RWPE2 (cell line): ENCODE data around the gene ST3GAL3.

ENCODE experiments used
- ATAC-seq: fragments of 200-7000 bp; cut with Tn5 transposase; 3 replicates; pipeline ENCODE4 v1.9.1; 2021; ENCODE audit warnings: low read depth
- DNase-seq: peaks from one replicate; pipeline ENCODE4 v3.0.0-alpha.2; 2020; ENCODE audit warnings: low spot score
- H3K27ac ChIP-seq: fragments of 450-650 bp; 2 replicates; pipeline ENCODE4 v1.5.1; 2017; ENCODE audit warnings: mild to moderate bottlenecking; ENCODE audit not compliant: poor library complexity, severe bottlenecking
- H3K27me3 ChIP-seq: fragments of 250-450 bp; sonication (Bioruptor Pico); 2 replicates; pipeline ENCODE4 v1.5.1; 2021; ENCODE audit warnings: mild to moderate bottlenecking, moderate library complexity; ENCODE audit not compliant: insufficient read depth, poor library complexity, severe bottlenecking
- H3K36me3 ChIP-seq: fragments of 250-450 bp; sonication (Bioruptor Pico); 2 replicates; pipeline ENCODE4 v1.5.1; 2020; ENCODE audit warnings: low read depth, mild to moderate bottlenecking, moderate library complexity
- H3K4me1 ChIP-seq: fragments of 250-450 bp; sonication (Bioruptor Pico); 2 replicates; pipeline ENCODE4 v1.5.1; 2021; ENCODE audit warnings: mild to moderate bottlenecking, moderate library complexity; ENCODE audit not compliant: insufficient read depth, poor library complexity, severe bottlenecking
- H3K4me3 ChIP-seq: fragments of 250-450 bp; sonication (Bioruptor Pico); 2 replicates; pipeline ENCODE4 v1.5.1; 2021; ENCODE audit warnings: mild to moderate bottlenecking, moderate library complexity; ENCODE audit not compliant: severe bottlenecking
- H3K9me3 ChIP-seq: fragments of 250-450 bp; sonication (Bioruptor Pico); 2 replicates; pipeline ENCODE4 v1.5.1; 2021; ENCODE audit warnings: mild to moderate bottlenecking, moderate library complexity; ENCODE audit not compliant: severe bottlenecking
- CTCF ChIP-seq: fragments of 450-650 bp; IDR thresholded peaks from one replicate; pipeline ENCODE4 v1.5.1; 2017; ENCODE audit warnings: mild to moderate bottlenecking, moderate library complexity; ENCODE audit not compliant: poor library complexity, severe bottlenecking

The ST3GAL3 gene

DNA sequence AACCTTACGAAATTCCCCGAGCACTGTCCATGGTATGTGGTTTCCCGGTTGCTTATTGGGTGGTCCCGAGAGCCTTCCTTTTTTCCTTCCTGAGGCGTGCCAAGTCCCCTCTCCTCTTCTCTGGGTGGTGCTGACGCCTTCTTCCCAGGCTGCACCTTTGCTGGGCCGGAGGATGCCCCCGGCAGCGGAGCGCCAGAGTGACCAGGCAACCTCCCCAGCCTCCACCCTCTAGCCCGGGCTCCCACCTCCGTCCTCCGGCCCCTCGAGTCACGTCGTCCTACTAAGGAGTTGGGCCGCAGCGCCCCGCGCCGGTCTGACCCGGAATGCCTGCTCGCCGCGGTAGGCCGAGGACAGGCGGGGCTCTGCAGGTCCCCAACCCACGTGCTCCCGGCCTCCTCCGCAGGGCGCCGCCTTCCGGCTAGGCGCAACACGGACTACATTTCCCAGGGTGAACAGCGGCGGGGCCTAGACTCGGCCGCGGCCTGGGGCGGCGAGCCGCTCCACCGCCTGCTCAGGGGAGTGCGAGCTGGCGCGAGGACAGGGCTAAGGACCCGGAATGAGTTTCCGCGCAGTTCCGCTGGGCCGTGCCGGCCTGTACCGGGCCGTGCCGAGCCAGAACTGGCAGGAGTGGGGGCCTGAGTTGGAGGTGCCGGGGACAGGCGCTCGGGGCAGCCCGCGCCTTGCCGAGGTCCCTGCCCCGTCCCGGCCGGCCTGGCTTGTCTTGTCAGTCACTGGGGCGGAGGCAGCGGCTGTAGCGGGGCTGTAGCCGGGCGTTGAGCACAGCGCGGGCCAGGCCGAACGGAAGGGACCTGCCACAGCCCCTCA lies 239.1 kb downstream of the ST3GAL3 start, which contains the start of gene IPO13:
Gene IPO13, plus strand, starts transcription at position 715 of the 825 bp plus-strand sequence. CDS start 651 bp downstream, outside the sequence.
- Histone ChIP-seq H3K36me3 (0 out of 2 replicates have a peak, but pooled peaks cover 4% of the 10 kb centered on the region), H3K27ac (peak within 1 kb of the TSS; percentile 60), H3K27me3 (no peaks in the 10 kb centered on the region), H3K4me1 (peaks cover 8% of the 10 kb centered on the region), H3K9me3 (no peaks in the 10 kb centered on the region), H3K4me3 (peak within 1 kb of the TSS; percentile 50)
- peak; percentile 90 for DNase-seq
- TF ChIP-seq CTCF, result peak; percentile 80
- peak; percentile 89 for ATAC-seq

- DNase-seq (no peak), ATAC-seq (no peak)
- Histone ChIP-seq H3K9me3 (no peaks in the 10 kb centered on the region), H3K4me3 (peak overlapping the region; percentile 50), H3K27ac (peak overlapping the region; percentile 60), H3K27me3 (no peaks in the 10 kb centered on the region), H3K4me1 (peaks cover 8% of the 10 kb centered on the region), H3K36me3 (0 out of 2 replicates have a peak, but pooled peaks cover 4% of the 10 kb centered on the region)
- no peak for TF ChIP-seq CTCF
Measured at GRCh38 chr1:43947061-43947873, 239.9 kb downstream of the ST3GAL3 start.

- Histone ChIP-seq H3K4me3 (peak overlapping the region; percentile 50), H3K36me3 (0 out of 2 replicates have a peak, but pooled peaks cover 4% of the 10 kb centered on the region), H3K27ac (peak overlapping the region; percentile 60), H3K27me3 (no peaks in the 10 kb centered on the region), H3K4me1 (peaks cover 8% of the 10 kb centered on the region), H3K9me3 (no peaks in the 10 kb centered on the region)
- DNase-seq, result no peak
- ATAC-seq, result no peak
- no peak for TF ChIP-seq CTCF
Measured at GRCh38 chr1:43947874-43948437, 240.6 kb downstream of the ST3GAL3 start.

DNA sequence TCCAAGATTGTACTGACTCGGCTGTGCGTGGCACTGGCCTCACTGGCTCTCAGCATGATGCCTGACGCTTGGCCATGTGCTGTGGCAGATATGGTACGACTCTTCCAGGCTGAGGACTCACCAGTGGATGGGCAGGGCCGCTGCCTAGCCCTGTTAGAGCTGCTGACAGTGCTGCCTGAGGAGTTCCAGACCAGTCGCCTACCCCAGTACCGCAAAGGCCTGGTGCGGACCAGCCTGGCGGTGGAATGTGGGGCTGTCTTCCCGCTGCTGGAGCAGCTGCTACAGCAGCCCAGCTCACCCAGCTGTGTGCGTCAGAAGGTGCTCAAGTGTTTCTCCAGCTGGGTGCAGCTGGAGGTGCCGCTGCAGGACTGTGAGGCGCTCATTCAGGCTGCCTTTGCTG lies 242.3 kb downstream of the ST3GAL3 start:
- Histone ChIP-seq H3K9me3 (no peaks in the 10 kb centered on the region), H3K36me3 (0 out of 2 replicates have a peak, but pooled peaks cover 4% of the 10 kb centered on the region), H3K27ac (no peak overlapping the region), H3K4me3 (no peak overlapping the region), H3K27me3 (no peaks in the 10 kb centered on the region), H3K4me1 (peaks cover 8% of the 10 kb centered on the region)
- TF ChIP-seq CTCF, result no peak
- no peak for ATAC-seq
- no peak for DNase-seq
